COR-L47 (cell line): Measurements from ENCODE around the gene SPSB4.

ENCODE experiments used
- DNase-seq: peaks from one replicate; lab custom pipeline; 2025; lab: John Stamatoyannopoulos, UW

The SPSB4 gene

DNA sequence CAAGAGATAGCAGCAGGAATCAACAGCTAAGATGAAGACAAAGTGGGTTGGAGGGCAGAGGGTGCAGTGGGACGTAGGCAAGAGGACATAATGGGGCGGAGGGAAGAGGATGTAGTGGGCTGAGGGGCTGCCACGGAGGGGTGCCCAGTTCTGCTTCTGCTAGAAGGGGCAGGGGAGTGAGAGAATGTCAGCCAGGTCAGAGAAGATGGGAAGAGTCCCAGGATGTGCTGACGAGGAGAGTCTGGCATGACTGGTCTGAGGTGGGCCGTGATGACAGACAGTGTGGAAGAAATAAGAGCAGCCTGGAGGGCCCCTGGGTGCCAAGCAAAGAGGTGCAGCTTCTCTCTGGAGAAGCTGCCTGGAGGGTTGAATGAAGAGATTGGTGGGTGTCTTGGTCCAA lies 4.0 kb downstream of the SPSB4 start:
- DNase-seq = no peak

DNA sequence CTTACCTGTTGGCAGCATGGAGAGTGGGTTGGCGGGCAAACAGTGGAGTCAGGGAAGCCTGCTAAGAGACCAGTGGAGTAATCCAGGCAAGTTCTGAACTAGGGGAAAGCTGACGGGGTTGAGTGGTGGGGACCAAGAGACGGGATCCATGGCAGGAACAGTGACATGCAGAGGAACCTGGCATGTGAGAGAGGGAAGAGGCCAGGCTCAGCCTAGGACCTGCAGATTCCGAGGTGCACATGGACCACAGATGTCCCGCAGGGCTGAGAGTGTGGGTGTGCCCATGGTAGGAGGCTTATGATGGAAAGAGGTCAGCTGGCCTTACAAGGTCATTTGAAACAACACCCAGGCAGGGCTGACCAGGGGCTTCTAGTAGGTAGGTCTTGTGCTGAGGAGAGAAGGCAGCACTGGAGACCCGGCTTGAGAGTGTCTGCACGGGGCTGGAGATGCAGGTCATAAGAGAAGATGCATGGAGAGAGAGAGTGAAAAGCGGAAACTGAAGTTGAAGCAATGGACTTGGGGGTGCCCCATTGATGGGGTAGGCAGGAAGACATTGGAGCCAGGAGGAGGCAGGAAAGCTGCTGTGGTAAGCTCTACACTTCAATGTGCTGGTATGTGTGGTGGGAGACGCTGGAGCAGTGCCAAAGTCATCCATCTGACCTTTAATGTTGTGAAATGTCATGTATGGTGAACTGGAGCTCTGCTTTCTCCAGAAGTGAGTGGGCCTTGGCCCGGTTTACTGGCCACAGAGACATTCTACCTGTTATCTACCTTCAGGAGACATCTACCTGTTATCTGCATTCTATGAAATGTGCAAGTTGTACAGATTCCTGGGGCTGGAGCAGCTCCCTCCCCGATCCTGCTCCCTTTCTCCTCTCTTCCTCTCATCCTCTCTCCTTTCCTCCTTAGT lies 4.6 kb downstream of the SPSB4 start:
- DNase-seq = no peak

DNA sequence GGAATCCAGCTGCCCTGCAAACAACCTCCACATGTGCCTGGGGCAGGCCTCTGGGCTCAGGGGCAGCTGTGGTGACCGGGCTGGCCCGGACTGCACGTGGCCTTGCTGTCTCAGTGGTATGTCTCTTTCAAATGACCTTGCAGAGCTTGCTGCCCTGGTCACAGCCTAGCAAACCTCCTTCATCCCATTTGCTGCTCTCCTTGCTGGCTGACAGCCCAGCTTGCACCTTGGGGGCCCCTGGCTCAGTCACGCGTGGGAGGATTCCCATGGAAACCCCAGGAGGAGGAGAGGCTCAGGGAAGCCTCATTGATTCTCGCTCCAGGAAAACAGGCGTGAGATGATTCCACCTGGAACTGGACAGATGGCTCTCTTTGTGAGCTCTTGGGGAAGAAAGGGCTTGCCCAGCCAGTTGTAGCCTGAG lies 5.6 kb downstream of the SPSB4 start:
- DNase-seq = peak; percentile 45

DNA sequence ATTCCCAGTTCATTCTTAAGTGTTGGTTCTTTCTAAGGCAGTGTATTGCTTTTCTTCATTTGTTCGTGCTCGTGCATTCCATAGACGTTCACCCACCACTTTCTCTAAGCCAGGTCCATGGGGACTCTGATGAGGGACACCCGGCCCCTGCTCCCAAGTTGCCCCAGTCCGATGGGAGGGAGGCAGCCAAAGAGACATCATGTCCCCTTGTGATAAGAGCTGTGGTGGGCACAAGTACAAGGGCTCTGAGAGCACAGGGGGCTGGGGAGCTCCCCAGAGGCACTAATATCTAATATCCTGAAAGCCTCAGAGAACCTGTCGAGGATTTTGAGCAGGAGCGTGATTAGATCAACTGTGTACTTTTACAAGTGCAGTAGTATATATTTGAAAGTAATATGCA lies 6.3 kb downstream of the SPSB4 start:
- no peak for DNase-seq

DNA sequence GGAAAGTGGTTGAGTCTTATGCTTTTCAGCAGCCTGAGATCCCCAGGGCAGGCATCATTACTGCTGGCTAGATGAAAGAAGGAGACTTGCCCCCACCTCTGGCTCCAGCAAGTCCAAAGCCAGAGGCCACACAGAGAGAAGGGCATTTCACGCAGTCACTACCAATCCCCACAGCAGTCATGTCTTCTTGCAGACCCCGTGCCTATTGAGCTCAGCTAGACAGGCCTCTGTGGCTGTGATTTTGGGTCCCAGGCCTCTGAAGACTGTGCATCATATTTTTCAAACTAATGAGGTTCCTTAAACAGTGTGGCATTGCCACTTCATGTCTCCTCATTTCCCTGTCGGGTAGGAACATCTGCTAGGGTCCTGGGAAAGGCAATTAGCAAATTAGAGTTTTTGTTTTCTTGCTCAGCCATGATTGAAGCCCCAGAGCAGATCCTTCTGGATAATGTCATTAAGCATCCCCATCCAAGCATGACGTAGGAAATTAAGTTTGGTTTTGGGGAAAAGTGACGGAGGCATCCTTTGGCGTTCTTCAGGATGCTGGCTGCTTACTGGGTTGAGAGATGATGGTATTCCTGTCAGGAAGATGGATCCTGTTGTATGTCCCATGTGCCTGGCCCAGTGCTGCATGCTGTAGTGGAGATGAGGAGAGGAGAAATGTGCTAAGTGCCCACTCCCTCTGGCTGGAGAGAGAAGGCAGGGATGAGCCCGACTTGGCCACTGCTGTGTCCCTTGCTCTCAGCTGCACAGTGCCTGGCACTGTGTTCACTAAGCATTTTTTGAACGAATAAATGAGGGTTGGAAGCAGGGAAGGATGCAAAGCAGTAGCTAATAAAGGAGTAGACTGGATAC lies 7.0 kb downstream of the SPSB4 start:
- DNase-seq = no peak

DNA sequence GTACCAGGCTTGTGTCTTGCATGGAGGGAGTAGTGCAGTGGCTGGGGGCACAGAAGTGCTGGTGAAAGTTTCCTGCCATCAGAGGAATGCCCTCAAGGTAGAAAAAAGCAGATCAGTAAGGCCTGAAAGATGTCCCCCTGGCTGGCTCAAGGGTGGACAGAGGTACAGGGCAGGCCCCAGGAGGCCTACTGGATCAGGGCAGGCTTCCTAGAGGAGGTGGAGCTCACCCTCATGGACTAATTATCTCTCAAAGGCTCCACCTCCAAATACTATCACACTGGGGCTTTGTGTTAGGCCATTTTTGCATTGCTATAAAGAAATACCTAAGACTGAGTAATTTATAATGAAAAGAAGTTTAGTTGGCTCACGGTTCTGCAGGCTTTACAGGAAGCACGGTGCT lies 7.8 kb downstream of the SPSB4 start:
- no peak for DNase-seq

DNA sequence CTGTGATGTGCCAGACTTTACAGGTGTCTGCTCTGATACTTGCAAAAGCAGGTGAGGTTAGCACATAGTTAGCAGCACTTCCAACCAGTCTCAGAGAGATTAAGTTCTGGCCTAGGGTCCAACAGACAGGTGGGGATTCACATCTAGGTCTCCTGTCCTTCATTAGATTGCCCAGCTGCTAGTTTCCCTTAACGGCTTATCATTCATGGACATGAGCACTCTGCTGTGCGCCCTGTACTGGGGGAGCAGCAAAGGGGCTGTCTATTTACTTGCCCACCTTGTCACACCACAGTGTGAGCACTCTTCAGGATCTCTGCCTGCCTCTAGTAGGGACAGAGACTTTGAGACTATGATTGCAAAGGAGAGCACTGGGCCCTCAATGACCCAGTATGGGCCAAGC lies 8.7 kb downstream of the SPSB4 start:
- no peak for DNase-seq

DNA sequence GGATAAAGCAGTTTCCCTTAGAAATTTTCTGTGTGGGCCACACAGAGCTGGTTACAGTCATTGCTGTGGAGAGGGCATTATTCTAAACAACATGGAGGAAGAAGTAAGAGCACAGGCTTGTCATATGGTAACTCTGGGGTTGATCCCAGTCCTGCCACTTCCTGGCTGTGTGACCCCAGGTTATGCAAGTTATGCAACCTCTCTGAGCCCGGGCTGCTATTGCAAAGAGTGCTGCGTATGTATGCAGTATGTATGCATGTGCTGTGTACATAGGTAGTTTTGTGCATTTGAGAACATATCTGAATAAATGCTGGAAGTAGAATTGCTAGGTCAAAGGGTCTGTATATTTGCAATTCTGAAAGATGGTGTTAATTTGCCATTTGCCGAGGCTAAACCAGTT lies 9.2 kb downstream of the SPSB4 start:
- DNase-seq = no peak

DNA sequence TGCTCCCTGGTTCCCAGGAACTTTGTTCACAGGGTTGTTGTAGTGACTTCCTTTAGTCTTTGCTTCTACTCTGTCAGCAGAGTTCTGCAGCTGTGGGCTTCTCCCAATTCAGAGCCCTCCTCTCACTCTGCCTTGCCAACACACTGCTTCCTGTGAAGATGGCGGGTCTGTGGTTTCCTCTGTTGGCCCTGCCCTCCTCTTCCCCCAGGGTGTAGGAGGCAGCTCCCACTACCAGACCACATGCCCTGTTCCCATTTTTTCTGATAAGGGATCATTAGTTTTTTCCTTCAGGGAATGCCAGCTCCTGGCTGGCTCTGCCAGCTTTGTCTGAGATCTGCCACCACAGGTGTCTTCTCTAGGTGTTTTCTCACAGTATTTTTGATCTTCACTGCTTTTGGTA lies 12.7 kb downstream of the SPSB4 start:
- no peak for DNase-seq

DNA sequence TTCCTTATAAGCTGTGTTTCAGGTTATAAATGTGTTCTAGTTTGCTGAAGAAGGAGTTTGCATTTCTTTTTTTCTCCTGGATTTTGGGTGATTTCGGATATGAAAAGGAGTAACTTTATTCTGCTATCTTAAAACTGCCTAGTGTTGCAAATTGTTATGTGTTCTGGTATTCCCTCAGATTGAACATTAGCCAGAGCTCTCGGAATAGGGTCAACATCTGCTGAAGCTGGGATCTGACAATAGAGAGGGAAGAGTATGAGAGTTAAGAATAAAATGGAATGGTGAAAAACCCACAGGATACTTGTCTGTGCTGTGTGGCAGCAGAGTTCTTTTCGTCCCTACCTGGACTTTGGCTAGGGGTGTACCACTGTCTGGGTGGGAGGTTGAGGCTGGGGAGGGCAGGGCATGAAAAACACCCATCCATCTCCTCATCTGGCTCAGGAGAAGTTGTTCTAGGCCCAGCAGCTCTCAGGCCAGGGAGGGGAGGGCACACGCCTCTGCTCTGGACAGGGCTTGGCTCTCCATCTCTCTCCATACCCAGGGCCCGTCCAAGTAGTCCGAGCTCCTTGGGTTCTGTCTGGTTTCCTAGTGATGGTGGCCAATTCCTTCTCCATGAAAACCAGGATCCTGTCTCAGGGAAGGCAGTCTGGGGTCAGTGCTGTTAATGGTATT lies 13.2 kb downstream of the SPSB4 start:
- no peak for DNase-seq

DNA sequence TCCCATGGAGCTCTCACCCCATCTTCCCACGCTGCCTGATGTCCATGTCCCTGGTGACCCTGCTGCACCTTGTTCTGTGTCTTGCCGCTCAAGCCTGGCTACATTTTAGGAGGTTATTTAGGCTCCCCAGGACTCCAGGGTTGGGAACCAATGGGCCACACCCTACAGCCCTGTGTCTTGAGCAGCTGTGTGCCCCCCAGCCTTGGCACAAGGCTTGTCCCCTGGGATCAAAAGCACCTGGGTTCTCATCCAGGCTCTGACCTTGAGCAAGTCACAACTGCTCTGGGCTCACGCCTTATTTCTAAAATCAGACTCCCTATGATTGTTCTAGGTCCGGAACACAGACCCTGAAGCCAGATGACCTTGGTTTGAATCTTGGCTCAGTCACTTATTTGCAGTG lies 14.1 kb downstream of the SPSB4 start:
- DNase-seq = no peak

DNA sequence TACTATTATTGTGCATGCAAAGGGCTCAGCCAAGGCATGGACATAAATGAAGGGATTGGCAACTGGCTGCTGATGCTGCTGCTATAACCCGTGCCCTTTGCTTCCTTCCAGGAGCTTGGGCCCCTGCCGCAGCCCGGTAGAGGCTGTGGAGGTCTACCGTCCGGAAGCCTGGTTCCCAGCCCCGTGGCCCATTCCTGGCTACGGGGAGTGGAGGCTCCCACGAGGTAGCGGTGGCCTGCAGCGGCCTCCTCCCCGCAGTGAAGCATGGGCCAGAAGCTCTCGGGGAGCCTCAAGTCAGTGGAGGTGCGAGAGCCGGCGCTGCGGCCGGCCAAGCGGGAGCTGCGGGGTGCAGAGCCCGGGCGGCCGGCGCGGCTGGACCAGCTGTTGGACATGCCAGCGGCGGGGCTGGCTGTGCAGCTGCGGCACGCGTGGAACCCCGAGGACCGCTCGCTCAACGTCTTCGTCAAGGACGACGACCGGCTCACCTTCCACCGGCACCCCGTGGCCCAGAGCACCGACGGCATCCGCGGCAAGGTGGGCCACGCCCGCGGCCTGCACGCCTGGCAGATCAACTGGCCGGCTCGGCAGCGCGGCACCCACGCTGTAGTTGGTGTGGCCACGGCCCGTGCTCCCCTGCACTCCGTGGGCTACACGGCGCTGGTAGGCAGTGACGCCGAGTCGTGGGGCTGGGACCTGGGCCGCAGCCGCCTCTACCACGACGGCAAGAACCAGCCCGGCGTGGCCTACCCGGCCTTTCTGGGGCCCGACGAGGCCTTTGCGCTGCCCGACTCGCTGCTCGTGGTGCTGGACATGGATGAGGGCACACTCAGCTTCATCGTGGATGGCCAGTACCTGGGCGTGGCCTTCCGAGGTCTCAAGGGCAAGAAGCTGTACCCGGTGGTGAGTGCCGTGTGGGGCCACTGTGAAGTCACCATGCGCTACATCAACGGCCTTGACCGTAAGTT lies 15.0 kb downstream of the SPSB4 start:
- DNase-seq = no peak

DNA sequence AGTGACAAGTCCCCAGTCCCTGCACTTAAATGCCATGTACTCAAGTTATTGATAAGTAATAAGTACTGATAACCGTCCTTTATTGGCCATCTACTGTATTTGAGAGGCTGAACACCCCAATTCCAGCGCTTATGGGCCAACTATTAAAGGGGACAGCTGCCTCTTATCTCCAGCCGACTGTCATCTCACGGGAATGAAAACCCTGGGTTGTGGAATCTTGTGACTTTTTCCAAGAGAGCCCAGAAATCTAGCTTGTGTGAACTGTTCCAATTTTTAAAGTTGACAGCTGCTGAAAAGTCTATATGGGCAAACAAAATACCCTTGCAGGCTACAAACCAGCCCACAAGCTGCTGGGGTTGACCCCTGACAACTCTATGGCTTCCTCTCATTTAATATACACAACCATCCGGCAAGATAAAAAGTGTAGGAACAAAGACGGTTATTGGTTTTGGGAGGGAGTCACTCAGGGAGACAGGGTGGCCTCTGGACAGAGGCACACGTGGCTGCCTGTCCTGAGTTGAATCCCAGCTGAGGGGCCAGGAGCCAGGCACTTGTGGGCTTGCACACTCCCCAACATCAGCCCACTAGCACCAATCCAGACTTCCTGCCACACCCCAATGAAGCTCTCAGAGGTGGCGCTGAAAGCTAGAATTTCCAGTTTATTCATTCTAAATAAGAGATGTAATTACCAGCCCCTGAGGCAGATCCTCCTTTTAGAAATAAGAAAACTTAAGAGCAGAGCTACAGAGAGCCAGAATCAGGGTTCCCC lies 16.2 kb downstream of the SPSB4 start:
- DNase-seq = no peak

DNA sequence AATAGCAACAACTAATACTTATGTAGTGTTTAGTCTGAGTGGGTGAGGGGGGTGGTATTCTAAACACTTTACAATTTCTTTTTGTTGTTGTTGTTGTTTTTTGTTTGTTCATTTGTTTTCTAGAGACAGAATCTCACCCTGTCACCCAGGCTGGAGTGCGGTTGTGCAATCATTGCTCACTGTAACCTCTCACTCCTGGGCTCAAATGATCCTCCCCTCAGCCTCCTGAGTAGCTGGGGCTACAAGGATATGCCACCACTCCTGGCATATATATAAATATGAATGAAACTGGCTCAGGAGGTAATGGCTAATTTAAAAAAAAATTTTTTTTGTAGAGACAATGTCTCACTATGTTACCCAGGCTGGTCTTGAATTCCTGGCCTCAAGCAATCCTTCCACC lies 19.1 kb downstream of the SPSB4 start:
- DNase-seq = no peak

DNA sequence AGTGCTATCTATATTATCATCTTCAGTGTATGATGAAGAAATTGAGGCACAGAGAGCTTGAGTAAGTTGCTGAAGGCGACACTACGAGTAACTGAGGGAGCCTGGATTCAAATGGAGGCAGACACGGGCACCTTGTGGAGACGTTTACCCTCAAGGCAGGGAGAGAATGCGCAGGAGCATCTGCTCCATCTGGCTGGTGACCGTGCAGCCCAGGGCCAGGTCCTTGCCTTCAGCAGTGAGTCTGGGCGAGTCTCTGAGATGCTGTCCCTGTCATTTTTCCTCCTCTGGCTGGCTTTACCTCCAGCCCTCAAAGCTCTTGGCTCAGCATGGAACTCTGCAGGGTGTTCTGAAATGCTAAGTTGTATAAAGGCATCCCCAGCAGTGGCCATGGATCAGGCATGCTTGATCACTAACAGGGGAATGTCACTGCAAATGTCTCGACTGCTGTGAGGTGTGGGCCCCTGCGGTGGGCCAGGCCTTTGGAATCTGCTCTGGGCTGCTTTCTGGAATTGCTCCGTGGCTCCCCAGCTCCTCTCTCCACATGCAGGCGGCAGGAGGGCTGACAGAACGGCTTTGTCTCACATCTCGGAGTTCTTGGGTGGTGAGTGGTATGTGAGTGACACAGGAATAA lies 19.7 kb downstream of the SPSB4 start:
- DNase-seq = no peak

DNA sequence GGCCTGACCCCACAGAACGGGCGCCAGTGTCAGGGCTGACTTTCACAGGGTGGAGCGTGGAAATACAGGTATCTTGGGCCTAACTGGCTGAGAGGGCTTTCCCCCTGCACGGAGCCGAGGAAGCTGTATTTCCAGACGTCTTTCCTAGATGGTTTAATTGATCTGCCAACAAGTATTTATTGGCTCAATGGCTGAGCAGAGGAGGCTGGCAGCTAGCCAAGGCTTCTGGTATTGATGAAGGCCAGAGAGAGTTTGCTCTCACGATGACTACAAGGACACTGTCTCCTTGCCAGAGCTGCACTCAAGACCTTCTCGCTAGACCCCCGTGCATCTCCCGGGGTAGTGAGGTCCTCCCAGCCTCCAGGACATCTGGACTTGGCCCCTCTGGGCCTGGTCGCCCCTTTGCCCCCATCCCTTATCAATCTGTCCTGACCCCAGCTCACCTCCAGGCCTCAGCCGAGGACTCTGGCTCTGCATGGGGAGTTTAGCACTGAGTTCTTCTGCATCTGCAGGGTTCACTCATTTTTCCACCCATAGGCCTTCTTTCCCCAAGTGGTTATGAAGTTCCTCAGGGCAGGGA lies 20.6 kb downstream of the SPSB4 start:
- DNase-seq = no peak

DNA sequence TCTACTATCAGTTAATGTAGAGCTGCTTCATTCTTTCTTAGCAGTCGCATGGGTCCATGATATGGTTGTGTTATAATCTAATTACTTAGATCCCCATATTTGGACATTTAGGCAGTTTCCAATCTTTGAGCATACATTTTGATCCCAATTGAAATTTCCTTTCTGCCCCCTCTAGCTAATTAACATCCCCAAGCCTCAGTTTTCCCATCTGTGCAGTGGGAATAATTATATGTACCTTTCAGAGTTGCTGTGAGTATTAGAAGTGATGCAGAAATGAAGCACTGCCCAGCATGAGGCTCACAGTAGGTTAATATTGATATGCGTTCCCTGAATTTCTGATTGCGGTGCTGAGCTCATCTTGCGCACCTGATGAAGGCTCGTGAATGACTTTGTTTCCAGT lies 21.8 kb downstream of the SPSB4 start:
- DNase-seq = no peak

DNA sequence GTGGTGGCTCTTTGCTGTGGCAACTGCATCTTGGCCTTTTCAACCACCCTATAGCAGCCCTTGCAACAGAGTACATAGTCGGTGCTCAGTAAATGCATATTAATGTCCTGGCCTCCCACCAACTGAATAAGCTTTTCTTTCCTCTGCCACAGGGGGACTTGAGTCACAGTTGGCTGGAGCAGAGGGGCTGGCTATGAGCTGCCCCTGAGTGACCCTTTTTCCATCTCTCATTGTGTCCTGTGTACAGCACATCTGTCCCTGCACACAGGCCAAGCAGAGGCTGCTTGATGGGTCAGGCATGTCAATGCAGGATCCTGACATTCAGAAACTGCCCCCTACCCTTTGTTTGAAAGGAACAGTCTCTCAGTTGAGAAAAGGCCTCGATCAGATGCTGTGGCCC lies 22.4 kb downstream of the SPSB4 start:
- DNase-seq = no peak

DNA sequence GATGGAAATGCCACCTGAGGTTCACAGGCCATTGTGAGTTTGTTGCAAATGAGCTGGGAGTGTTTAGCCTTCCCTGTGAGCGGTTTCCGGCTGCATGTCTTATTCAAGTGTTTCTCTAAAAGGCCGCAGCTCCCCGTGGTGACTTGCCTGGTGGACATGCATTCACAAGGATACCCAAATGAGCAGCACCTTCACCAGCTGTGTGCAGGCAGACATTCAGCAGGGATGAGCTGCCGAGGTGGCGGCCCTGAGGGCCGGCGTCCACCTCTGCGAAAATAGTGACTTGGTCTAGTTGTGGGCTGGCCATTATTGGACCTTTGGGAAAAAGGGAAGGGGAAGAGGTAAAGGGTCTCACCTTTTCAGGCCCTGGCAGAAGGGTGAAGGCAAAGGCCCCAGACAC lies 23.4 kb downstream of the SPSB4 start:
- DNase-seq = no peak
